ENCODE data around the gene ZNF430.

DNA sequence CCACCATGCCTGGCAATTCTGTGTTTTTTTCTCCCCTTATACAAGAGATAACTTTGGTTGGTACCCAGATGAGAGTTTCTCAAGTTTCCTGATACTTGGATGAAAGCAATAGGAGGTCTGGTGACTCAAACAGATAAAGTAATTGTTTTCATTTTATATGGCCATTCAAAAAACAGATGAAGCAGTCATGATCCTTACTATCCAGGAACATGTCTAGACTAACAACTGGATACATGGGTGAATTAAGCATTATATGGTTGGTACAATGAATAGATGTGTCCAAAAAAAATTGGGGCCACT, 8.5 kb downstream of the ZNF430 start:
- TF ChIP-seq GATA2 (IDR thresholded peaks at IDR 0.05; ENCODE audit: low read depth, low read length) = no peak
- no peak for TF ChIP-seq GATA3 (IDR thresholded peaks at IDR 0.05; ENCODE audit: low read depth, low read length)
